GM12801 (cell line): ENCODE data around the gene UTF1.

Experiments used
- CTCF ChIP-seq: IDR thresholded peaks from one replicate; pipeline ENCODE4 v1.5.1; 2011; ENCODE audit warnings: control low read depth; ENCODE audit not compliant: insufficient read length; ENCODE audit errors: extremely low read depth

Gene UTF1

DNA sequence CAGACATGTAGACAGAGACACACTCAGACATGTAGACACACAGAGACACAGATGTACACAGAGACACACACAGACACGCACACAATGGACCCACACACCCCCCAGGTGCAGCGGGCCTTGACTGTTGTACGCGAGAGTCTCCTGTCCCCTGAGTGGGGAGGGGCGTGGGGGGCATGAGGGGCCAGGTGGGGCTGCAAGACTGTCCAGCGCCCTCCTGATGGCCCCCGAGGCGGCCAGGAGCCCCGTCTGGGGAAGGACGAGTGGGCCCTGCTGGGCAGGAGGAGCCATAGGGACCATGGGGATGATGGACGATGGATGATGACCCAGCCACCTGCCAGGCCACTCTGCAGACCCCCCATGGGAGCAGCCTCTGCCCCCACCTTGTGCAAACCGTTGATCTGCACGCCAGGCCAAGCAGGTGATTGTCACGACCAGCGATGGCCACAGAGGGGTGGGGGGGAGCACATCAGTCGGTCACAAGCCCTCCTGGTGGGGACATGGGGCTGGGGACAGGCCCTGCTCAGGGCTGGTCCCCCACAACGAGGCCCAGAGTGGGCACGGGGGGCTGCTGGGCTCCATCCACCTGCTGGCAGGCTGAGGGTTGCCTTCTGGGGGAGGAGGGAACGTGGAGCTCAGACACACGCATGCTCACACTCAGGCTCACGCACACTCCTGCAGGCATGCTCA lies 19.2 kb downstream of the UTF1 start:
- no peak for TF ChIP-seq CTCF

GRCh38 chr10:133249975-133250754 lies 20.1 kb downstream of the UTF1 start:
- TF ChIP-seq CTCF: no peak

DNA sequence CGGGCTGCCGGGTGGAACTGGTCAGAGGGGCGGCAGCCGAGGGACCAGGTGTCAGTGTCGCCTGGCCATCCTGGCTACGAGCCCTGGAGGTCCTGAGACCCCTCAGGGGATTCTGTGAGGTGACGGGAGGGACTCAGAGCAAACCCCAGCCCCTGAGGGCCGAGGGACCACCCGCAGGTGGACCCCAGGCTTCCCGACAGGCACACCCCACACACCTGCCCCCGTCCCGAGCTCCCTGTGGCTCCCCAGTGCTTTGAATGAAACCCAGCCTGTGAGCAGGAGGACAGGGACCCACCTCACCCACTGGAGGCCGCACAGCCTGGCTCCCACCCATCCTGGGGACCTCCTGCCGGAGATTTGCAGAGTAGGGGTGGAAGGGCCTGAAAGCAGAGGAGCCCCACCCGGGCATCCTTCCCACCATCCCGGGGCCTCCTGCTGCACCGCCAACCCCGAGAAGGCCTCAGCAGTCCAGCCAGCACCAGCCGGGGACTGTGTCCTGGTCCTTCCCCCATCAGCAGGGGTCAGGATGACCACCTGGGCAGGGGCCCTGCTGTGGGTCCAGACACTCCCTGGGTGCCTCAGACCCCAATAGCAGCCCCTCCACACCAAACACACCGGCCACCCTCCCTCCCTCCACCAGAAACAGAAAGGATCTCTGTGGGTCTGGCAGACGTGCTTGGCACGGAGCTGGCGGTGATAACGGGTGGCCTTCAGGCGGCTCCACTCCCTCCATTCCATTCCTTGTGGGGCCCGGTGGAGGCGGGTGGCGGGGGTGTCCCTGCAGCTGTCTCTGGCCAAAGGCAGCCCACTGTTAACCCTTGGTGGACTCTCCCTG lies 21.6 kb downstream of the UTF1 start:
- TF ChIP-seq CTCF: no peak

DNA sequence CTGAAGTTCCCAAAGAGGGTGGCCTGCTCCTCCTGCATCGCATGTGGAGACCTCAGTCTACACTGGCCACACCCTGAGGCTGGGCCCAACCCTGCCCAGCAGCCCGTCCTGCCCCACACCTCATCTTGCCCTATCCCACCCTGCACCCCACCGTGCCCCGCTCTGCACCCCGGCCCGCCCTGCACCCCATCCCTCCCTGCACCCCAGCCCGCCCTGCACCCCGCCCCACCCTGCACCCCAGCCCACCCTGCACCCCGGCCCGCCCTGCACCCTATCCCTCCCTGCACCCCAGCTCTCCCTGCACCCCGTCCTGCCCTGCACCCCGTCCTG lies 22.2 kb downstream of the UTF1 start:
- no peak for TF ChIP-seq CTCF

DNA sequence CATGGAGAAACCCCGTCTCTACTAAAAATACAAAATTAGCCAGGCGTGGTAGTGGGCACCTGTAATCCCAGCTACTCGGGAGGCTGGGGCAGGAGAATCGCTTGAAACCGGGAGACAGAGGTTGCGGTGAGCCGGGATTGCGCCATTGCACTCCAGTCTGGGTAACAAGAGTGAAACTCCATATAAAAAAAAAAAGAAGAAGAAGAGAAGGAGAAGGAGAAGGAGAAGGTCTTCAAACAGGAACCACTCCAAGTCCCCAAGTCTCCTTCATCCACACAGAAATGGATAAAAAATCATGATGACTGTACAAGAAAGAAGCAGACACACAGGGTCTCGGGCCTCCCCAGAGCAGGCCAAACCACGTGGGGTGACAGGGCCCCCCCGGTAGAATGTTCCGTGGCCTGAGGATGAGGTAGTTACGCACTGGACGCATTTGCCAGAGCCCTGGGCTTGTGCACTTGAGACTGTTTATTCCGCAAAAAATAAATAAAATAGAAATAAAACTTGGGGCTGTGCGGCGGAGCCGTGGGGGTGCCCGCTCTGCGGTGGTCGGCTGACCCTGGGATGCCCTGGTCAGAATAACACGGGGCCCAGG lies 23.4 kb downstream of the UTF1 start:
- TF ChIP-seq CTCF: no peak

GRCh38 chr10:133254421-133255120 lies 24.6 kb downstream of the UTF1 start:
- no peak for TF ChIP-seq CTCF
